Psoas muscle (tissue), 8 donors: ENCODE data around the gene LAMTOR1. TPM values are rescaled to one million over a fixed set of nuclear protein-coding genes. Genes with fewer than 3 reads are reported as not detected.
A peak's percentile ranks its signal among the peaks of the same experiment; 100 is the strongest.

Experiments used
- ATAC-seq, 4 donors: fragments of 200-7000 bp; cut with Tn5 transposase; one replicate each; pipeline ENCODE4 v1.9.1; 2020; ENCODE audit warnings: moderate library complexity in 3 of 4, mild to moderate bottlenecking in 2 of 4
- DNase-seq, 2 donors: peaks; one replicate each; pipeline ENCODE4 v3.0.0-alpha.2; 2020
- H3K27ac ChIP-seq: fragments of 200-600 bp; one replicate; pipeline ENCODE4 v1.8.0; 2022
- H3K27me3 ChIP-seq, 3 donors: fragments of 200-600 bp in 1 of 3; one replicate each; pipeline versions ENCODE4 v1.6.1 to v1.8.0; 2013 to 2022; ENCODE audit warnings: low read length in 2 of 3, mild to moderate bottlenecking in 2 of 3, moderate library complexity in 1 of 3; ENCODE audit not compliant: insufficient read depth in 3 of 3
- H3K36me3 ChIP-seq, 2 donors: fragments of 200-600 bp in 1 of 2; one replicate each; pipeline versions ENCODE4 v1.6.1 to v1.8.0; 2013 to 2022; ENCODE audit warnings: low read depth in 1 of 2, mild to moderate bottlenecking in 1 of 2, moderate library complexity in 1 of 2; ENCODE audit not compliant: insufficient read depth in 1 of 2
- H3K4me1 ChIP-seq: fragments of 200-600 bp; one replicate; pipeline ENCODE4 v1.8.0; 2022
- H3K4me3 ChIP-seq: fragments of 200-600 bp; one replicate; pipeline ENCODE4 v1.8.0; 2022; ENCODE audit warnings: mild to moderate bottlenecking
- H3K9me3 ChIP-seq: fragments of 200-600 bp; one replicate; pipeline ENCODE4 v1.8.0; 2022
- CTCF ChIP-seq: fragments of 200-600 bp; IDR thresholded peaks from one replicate; pipeline ENCODE4 v1.8.0; 2022; ENCODE audit warnings: antibody characterized with exemption
- WGBS, 3 donors: extraction: QIAGEN DNeasy Blood & Tissue Kit; methylation state at CpG; one replicate each; pipeline versions ENCODE4 v1.1.6 to v1.1.7; 2013; 5-methylcytosine and 5-hydroxymethylcytosine counted together
- intact Hi-C, 2 donors: fragments of 100-400 bp; cut with DNase I; formaldehyde crosslinking; loops; one replicate each; pipeline versions ENCODE4 v1.11.0 to v1.14.2; 2022
- polyA plus RNA-seq, 3 donors: library from polyadenylated mRNA; stranded (reverse); fragments of 200-250 nt; gene quantifications; one replicate each; pipeline ENCODE4 v1.2.3, GENCODE V29; 2013
- total RNA-seq, 4 donors: library from RNA; stranded (reverse); fragmentation: NEBNext Ultra II Directional in 2 of 4; extraction: Animal tissue kit (Norgen Biotek cat#: 25700) in 2 of 4; gene quantifications; one replicate each; pipeline versions ENCODE4 v1.2.1 to v1.2.4, GENCODE V29; 2021 to 2023
- donor health status: healthy with polysubstance abuse.
- donor health status: DM: no; HTN: no; CAD: no; lungs with moderate emphysema.
- donor health status: Bipolar disorder and iron deficiency.
- donor health status: healthy.
- donor health status: DM: yes; HTN: yes; CAD: no.
- donor health status: DM: no; HTN: no; CAD: no.
- donor health status: DM: no; HTN: no; CAD: no.
- donor health status: DM: yes; HTN: yes; CAD: no.

The LAMTOR1 gene
- total and polyA plus RNA-seq, 7 donors: 74.9 to 223 (median 91.2) TPM

- Histone ChIP-seq H3K36me3 (no peaks in the 10 kb centered on the region), H3K4me1 (peaks cover 34% of the 10 kb centered on the region), H3K9me3 (no peaks in the 10 kb centered on the region), H3K4me3 (no peak overlapping the region), H3K27ac (no peak overlapping the region), H3K27me3 (no peaks in the 10 kb centered on the region)
- ATAC-seq (no peak), DNase-seq (no peak)
- no peak for TF ChIP-seq CTCF
- 86 to 97% (median 96%) methylated on average over 1 of the region's 1 CpG for WGBS, 3 donors
- intact Hi-C loops: loop anchor here in 1 of 2 donors (5.0 kb wide), 1 partner anchor 33 kb away; no protein-coding TSS in a partner anchor
Observed at GRCh38 chr11:72075109-72075508, 28.0 kb downstream of the LAMTOR1 start.

GRCh38 chr11:72072348-72072747 is 30.7 kb downstream of the LAMTOR1 start:
- intact Hi-C loops: no loop called here
- peaks cover 41% of the 10 kb centered on the region for H3K4me1 ChIP-seq

GRCh38 chr11:72070491-72070890 is 32.6 kb downstream of the LAMTOR1 start:
- peaks cover 5% of the 10 kb centered on the region in 2 donors for H3K36me3 ChIP-seq
- no peak for TF ChIP-seq CTCF
- ATAC-seq: no peak
- H3K27me3 ChIP-seq: no peaks in the 10 kb centered on the region
- WGBS, 3 donors: 89 to 95% (median 92%) methylated on average over 7 of the region's 7 CpGs
- H3K9me3 ChIP-seq: no peaks in the 10 kb centered on the region
- peak overlapping the region; percentile 44 for H3K4me3 ChIP-seq
- peak overlapping the region; percentile 75 for H3K27ac ChIP-seq
- peaks cover 50% of the 10 kb centered on the region for H3K4me1 ChIP-seq
- intact Hi-C loops: no loop called here
- no peak for DNase-seq

More at GRCh38 chr11:72072348-72072747, 30.7 kb downstream of the LAMTOR1 start:
- Histone ChIP-seq H3K27ac (peak overlapping the region; percentile 39), H3K27me3 (no peaks in the 10 kb centered on the region), H3K36me3 (peaks cover 2 to 5% of the 10 kb centered on the region in 2 donors), H3K4me3 (no peak overlapping the region), H3K9me3 (no peaks in the 10 kb centered on the region)
- ATAC-seq (no peak), DNase-seq (no peak)
- 79 to 82% (median 81%) methylated on average over 3 of the region's 3 CpGs for WGBS, 3 donors
- TF ChIP-seq CTCF: no peak

- no peaks in the 10 kb centered on the region for H3K27me3 ChIP-seq
- H3K4me3 ChIP-seq: peak overlapping the region; percentile 44
- ATAC-seq (peak; percentile 98 to 99 (median 99)), DNase-seq (peak; percentile 91 to 94)
- no peak for TF ChIP-seq CTCF
- peaks cover 5% of the 10 kb centered on the region in 2 donors for H3K36me3 ChIP-seq
- no peaks in the 10 kb centered on the region for H3K9me3 ChIP-seq
- 4 to 8% (median 6%) methylated on average over 2 of the region's 2 CpGs for WGBS, 3 donors
- H3K4me1 ChIP-seq: peaks cover 50% of the 10 kb centered on the region
- peak overlapping the region; percentile 75 for H3K27ac ChIP-seq
- intact Hi-C loops: no loop called here
Observed at GRCh38 chr11:72069787-72070251, 33.3 kb downstream of the LAMTOR1 start.

GRCh38 chr11:72069200-72069599 is 33.9 kb downstream of the LAMTOR1 start:
- peaks cover 50% of the 10 kb centered on the region for H3K4me1 ChIP-seq
- H3K27me3 ChIP-seq: no peaks in the 10 kb centered on the region
- H3K36me3 ChIP-seq: peaks cover 5% of the 10 kb centered on the region in 2 donors
- peak overlapping the region; percentile 75 for H3K27ac ChIP-seq
- TF ChIP-seq CTCF: no peak
- H3K9me3 ChIP-seq: no peaks in the 10 kb centered on the region
- DNase-seq (no peak), ATAC-seq (peak; percentile 31 to 53 (median 40))
- intact Hi-C loops: no loop called here
- H3K4me3 ChIP-seq: peak overlapping the region; percentile 44
